ENCODE measurements around the gene STX3.
A peak's percentile ranks its signal among the peaks of the same experiment; 100 is the strongest.
"Not testable (repeated sequence)": the region's sequence is repeated elsewhere in the genome, so short reads cannot be mapped to it uniquely, and the experiment has no call there.

STX3 gene

DNA sequence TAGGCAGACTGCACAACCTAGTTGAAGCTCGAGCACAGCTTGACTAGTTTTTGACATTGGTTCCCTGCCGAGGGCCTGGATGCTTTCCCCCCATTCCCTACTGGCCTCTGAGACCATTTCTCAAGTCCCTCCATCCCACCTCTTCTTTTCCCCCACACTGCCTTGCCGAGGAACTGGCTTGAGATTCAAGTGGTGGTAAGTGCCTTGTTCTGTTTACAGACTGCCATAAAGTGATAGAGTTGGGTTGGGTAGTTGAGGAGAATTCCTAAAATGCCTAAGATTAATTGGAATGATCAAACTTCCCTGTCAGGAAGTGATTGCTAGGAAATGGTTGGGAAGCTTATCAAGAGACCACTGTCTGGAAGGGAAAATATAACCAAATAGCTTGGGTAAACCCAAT, 39.2 kb downstream of the STX3 start:
- FAIRE-seq, result no peak

DNA sequence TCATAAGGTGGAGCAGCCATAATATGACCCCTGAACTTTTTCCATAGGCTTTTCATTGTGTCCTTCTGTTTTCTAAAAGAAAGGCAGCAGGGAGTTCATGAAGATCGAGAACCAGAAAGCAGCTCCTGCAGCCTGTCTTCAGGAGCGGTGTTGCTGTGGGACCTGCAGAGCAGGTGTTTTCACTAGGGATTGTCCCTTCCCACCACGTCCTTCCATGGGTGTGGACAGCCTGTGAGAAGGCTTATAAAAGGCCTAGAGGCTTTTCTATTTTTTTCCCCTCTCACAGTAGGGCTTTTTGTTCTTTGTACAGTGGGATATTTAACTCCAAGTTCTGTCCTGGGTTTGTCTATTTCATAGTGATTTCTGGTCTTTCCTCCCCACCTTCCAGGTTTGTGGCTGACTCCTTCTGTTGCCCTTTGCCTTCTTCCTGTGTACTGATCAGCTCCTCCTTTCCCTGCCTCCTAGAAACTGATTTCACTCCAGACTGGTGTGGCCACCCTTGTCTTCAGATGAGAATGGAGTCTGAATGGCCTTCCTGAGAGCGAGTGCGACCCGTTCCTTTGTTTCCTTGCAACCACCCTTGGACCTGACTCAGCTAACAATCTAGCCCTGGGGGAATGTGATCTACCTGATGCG, 45.3 kb downstream of the STX3 start:
- no peak for FAIRE-seq

DNA sequence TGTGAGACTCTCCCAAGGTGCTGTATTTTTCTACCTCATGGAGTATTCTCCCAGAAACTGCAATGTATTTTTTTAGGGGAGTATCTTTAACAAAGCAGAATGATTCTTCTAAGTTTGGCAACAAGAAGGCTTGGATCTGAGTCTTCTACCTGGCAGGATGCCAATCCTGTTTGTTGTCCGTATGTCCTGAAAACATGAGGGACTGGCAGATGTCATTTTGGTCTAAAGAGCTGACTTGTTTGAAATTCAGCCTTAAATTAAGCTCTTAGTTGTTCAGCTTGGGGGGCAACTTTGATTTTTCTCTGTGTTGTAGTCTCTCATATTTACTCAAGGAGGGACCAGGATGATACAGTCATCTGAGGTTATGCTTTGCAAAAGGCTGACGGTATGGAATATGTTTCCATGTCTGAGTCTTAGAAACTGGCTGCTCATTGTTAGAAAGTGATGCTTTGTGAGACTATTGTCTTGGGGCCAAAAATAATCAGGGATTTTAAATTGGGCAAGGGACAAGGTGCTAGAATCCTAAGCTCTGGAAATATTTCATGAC, 46.1 kb downstream of the STX3 start:
- no peak for FAIRE-seq

DNA sequence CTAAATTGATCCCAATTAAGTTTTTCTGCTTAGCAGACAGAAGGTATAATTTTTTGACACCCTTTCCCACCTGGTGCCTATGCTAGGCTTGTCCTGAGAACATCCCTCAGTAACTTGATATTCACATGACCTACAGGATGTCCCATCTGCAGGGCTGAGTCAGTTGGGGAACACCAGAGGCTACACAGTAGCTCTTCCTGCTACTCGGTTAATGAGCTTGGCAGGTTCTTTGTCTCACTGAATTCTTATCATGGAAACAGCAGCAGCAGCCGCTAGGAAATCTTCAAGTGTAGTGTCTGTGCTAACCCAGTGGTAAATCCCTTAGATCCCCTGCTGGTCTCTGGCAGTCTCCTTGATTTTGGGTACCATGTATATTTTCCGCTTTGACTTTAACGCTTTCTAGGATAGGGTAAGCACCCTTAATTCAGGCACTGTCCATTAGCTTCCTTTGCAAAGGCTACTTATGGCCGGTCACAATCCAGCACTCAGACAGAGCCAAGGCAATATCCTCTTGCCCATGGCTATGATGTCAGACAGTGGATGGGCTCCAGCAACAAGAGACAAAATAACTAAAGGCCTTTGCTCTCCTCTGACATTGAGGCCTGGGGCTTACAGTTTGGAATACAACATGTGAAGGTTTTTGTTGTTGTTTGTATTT, 46.9 kb downstream of the STX3 start:
- FAIRE-seq, result no peak

DNA sequence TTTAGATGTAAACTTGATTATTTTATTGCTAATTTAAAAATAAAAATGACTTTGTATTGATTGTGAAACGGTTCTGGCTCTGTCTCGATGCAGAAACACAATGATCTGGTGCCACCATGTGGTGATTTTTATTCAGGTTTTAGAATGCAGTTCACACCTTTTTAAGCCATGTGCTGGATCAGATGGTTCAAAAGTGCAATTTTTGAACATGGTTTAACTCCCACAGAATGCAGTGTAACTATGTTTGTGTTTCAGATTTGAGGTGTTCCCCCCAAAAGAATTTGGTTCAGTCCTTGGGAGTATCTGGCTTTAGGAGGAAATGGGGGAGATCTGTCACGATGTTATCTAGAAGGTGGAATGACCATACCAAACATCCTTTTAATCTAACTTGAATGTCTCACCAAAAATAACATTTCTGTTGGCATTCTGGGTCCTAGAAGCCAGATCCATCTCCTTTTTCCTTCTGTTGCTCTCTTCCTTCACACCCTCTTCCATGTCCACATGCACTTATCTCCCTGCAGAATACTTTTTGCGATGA, 47.5 kb downstream of the STX3 start:
- FAIRE-seq, result peak; percentile 93

DNA sequence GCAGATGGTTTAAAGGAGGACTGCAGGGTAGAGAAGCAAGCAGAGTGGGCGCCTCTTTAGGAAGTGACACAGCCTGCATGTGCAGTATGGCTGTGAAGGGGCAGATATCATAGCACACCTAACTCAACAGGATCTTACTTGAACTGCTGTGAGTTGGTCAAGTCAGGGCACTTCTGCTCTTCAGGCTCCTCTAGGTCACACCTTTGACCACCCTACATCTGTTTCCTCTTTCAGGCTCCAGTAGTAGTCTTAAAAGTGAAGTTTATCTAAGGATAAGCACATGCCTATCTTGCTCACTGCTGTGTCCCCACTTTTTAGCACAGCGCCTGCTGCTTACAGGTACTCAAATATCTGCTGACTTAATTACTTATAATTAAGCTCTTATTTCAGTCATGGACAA, 48.9 kb downstream of the STX3 start:
- FAIRE-seq, result no peak

DNA sequence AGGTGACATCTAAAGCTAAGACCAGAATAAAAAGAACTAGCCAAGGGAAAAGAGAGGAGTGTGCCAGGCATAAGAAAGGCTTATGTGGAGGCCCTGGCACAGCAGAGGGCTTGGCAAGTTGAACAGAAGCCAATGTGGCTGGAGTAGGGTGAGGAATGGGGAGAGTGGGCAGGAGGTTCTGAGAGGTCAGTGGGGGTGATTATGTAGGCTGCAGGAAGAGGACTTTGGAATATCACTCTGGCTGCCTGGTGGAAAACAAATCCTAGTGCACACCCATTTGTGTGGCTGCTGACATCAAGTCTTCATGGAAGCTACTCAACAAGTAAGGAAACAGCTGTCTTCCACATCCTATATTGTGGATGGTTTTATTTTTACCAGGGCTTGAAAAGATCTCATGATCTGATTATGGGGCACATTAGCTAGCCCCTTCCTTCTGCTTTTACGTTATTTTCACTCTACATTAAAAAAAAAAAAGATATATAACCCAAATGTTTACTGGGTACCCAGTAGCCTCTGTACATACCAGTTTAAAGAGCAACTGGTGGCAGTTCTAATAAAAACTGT, 52.0 kb downstream of the STX3 start:
- FAIRE-seq, result no peak

DNA sequence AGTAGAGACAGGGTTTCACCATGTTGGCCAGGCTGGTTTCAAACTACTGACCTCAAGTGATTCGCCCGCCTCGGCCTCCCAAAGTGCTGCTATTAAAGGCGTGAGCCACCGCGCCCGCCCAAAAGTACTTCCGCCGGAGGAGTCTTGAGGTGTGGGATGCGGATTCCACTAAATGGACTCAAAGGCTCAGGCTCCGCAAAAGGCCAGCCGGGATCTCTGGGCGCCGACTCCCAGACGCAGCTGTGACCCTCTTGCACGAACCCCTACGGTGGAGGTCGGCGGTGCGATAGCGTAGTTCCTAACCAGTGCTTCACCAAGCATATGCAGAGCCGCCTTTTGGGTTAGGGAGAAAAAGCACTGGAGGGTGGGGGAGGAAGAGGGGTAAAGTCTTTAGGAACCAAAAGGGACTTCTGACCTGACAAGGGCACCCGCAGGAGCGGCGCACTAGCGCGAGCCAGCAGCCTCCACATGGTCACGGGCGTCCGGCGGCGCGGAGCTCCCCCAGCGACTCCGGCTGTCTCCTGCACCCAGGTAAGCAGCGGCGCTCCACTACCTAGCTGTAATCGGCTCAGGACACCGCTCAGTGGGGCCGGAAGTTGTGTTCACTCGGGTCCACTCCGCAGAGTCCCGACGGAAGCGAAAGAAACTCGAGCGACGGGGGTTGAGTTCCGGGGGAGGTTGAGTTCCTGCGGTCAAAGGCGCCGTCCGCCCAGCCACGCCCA, 55.2 kb downstream of the STX3 start, which contains the start of gene MRPL16:
Gene MRPL16 (minus strand): TSS at position 590 of the 722 bp plus-strand sequence. CDS start 120 bp downstream, at position 470.
- FAIRE-seq, result no peak

DNA sequence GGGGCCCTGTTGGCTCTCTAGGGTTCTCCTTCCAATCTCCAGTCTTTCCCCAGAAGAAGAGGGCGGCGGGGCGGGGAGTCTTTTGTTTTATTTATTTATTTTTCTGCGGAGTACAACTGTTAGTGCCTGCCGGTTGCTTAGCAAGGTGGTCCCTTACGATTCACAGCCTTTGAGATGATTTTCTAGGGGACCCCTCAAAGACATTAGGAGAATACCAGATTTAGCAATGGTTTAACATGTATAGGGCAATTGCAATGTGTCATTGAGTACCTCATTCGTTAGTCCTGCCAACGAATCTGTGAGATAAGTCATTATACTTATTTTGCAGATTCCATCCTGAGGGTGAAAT, 55.7 kb downstream of the STX3 start:
- no peak for FAIRE-seq

DNA sequence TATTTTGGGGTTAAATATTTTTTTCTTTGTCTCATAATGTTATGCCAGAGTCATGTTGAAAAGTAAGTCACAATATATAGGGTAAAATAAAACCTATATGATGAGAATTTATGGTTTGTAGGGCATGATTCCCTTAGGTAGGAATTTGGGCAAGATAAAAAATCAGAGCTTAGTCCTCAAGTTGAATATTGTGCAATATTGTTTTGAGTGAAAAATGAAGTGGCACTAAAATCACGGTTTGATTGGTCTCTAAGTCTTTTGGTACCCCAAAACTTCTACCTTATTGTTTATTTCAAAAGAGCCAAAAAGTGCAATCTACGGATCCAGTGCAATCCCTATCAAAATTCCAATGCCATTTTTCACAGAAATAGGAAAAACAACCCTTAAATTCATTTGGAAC, 57.0 kb downstream of the STX3 start:
- FAIRE-seq, result no peak

DNA sequence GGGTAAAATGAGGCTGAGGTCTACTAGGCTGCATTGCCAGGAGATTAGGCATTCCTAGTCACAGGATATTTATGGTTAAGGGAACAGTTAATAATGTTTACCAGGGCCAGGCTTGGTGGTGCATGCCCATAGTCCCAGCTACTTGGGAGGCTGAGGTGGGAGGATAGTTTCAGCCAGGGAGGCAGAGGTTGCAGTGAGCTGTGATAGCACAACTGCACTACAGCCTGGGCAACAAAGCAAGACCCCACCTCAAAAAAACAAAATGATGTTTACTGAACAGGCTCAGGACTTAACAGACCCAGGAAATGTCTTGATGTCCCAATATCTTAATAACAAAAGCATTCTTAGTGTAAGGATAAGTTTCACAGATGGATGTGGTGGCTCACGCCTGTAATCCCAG, 58.2 kb downstream of the STX3 start:
- FAIRE-seq, result no peak

DNA sequence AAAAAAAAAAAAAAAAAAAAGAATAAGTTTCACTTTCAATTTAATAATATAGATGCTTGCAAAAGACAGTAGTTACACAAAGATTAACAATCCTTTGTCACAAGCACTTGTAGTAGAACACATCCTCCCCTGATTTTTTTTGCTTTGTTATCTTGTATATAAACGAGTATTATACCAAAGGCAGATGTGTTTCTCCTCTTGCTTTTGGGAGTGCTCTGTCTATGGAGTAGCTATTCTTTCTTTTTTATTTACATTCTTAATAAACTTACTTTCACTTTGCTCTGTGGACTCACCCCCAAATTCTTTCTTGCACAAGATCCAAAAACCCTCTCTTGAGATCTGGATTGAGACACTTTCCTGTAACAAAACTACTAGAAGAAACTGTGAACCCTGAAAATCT, 58.8 kb downstream of the STX3 start:
- no peak for FAIRE-seq

DNA sequence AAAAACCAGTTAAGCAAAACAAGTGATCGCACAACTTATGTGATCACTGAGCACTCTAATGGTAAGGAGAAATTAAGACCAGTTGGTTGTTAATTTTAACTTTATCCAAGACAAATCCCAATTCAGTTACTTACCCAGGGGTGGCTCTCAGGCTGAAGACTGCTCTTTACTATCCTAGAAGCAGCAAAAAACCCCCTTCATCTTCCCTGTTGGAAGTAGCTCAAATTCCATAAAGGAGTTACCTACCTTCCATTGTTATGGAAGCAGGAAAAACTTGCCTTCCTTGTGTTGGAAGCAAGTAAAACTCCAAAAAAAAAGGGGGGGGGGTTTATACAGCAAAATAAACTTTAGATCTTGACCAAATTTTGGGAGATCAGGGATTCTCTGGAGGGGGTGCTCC, 60.6 kb downstream of the STX3 start:
- no peak for FAIRE-seq

DNA sequence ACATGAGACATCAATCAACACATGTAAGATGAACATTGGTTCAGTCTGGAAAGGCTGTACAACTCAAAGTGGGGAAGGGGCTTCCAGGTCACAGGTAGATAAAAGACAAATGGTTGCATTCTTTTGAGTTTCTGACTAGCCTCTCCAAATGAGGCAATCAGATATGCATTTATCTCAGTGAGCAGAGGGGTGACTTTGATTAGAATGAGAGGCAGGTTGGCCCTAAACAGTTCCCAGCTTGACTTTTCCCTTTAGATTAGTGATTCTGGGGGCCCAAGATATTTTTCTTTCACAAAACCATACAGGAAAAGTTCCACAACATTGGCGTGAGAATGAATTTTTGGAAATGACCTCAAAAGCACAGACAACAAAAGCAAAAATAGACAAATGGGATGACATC, 61.3 kb downstream of the STX3 start:
- not testable (repeated sequence) for FAIRE-seq

DNA sequence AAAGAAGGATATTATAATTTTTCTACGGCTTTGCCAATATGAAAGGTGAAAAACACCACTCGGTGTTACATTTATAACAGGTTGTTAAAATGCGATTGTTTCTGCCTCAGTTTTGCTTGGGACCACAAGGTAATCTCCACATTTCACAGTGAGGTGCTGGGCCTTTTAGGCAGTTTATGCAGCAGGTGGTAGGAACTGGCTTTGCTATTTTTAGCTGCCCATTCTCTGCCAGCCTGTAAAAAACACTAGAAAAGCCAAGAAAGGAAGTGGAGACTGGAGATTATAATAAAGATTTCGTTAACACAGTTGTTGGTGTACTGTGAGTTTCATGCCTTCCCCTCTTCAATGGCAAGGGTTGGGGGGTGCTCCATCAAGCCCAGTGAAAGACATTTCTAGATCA, 63.4 kb downstream of the STX3 start:
- no peak for FAIRE-seq

DNA sequence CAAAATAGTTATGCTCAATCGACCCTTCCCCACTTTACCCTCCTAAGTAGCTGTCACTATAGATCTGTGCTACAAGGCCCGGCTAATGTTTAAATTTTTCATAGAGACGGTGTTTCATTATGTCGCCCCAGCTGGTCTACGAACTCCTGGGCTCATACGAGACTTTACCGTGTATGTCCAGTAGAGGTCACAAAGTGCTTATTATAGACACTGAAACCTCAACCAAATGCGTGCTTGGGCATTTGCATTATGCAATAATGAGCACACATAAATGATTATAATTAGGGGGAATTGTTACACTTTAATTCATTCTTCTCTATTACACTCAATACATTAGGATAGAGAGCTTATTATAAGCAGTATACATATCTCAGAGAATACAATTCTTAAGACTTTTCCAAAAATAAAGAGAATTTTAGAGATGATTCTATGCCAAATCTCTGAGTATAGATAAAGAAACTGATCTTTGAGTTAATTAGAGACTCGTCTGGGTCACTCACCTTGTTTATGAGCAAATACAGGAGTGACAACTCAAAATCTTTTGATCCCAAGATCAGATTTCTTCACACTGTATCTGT, 67.9 kb downstream of the STX3 start:
- peak; percentile 93 for FAIRE-seq

DNA sequence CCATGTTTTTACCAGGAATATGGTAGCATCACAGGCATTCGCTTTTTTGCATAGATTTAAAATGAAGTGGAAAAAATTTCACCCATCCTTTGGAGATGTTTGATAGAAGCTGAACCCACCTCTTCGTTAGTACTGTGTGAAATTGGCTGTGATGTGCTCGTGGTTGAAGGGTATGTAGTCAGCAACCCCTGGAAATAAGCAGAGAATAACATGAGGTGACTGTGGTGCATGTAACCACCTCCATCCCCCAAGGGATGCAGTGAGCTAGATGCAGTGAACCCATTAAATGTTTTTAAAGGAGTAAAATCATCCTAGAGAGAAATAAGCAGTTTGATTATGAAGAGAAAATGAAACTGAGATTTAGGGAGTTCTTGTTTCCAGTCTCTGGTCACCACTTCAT, 74.2 kb downstream of the STX3 start:
- no peak for FAIRE-seq

DNA sequence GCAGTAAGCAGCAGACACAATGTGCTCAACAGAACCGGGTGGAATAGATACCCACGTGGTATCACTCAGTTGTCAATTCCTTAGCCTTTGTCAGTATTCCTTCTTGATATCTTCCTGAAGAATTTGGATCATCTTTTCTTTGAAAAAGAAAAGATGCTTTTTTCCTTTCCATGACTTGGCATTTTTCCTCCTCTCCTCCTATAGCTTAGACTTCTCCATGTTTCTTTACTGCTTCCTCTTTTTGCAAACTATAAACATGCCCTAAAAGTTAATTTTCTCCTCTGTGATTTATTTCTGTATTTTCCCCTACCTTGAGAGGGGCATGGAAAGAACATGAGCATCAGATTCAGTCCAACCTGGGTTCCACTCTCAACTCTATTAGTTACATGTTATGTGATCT, 78.4 kb downstream of the STX3 start:
- no peak for FAIRE-seq

DNA sequence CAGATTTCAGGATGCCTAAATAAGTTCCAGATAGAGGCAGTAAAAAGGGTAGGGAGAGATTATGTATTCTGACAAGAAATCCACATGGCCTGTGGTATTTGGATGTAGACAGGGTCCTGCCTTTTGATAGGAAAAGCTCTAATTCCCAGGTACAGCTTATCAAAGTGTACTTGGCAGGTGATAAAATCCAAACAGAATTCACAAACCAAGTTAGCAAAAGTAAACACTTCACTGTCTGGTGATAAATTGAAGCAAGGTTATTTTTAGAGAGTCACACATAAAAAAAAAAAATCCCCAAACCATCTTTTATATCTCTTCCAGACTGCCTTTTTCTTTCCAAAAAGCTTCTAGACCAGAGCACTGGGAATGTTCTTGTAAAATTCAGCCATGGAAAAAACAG, 84.4 kb downstream of the STX3 start:
- no peak for FAIRE-seq

DNA sequence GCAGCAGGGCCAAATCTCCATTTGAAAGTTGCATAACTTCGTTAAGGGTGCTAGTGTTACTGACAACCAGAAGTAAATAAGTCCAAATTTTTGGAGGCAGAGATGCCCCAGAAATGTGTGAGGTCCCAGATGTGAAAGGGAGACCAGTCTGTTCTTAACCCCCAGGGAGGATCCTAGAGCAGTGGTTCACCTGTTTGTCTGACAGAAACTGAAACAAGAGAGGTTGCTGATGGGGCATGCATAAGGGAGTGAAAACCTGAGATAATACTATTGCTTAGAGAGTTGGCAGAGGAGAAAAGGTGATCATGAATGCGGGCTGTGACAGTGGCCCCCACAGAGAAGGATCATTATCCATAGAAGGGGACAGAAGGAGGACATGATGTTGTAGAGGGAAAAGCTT, 86.3 kb downstream of the STX3 start:
- FAIRE-seq, result no peak

DNA sequence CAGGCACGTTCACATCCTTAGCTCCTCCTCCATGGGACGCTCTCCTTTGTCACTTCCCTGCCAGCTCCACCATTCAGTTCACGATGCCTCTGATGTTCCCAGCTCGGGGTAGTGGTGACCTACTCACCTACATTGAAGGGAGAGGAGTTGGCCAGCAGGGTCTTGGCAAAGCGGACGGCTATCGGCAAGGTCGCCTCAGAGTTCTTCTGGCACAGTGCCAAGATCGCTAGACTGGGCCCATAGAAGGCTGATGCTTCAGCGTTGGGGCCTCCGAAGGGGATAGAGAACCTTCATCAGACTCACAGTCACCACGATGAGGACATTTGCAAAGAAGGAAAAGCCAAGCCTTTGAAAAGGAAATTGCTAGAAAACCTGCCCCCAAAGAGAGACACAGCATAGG, 87.1 kb downstream of the STX3 start:
- FAIRE-seq, result no peak

DNA sequence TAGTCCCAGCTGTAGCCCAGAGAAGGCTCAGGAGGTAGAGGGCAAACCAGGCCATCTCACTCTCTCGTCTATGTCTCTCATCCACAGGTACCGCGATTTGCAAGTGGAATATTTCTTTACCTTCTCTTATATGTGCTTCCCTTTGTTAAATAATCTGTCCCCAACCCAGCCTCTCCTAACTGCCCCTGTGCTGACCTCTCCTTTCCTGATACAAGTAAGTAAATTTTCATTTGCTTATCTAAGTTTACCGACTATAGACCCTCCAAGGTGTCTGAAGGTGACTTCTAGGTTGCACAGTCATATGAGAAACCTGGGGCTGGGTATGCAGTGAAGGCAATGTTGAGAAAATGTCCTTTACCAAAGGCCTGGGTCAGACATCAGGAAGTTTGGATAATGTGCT, 90.2 kb downstream of the STX3 start, which contains the start of gene CBLIF:
Gene CBLIF (minus strand): TSS at position 101 of the 400 bp plus-strand sequence. CDS start 46 bp downstream, at position 55.
- FAIRE-seq, result no peak

DNA sequence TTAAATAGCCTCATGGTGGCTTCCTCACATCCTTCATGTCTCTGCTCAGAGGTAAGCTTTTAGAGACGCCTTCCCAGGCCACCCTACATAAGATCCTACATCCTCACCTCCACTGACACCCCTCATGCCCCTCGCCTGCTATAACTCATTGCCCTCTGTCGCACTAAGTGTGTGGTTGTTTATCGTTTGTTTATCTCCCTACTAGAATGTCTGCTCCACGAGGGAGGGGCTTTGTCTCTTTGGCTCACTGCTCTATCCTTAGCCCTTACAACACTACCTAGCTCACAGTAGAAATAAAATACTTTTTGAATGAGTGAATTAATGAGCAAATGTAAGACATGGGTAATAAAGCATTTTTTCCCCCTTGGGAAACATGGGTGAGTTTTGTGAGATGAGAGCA, 91.4 kb downstream of the STX3 start:
- FAIRE-seq, result no peak

All from islet of Langerhans (tissue), 1 donor.